HG03064 (cell line): ENCODE data around the gene C19orf47.
A peak's percentile ranks its signal among the peaks of the same experiment; 100 is the strongest.

Source experiments
- ATAC-seq: cut with Tn5 transposase; IDR thresholded peaks from one replicate; pipeline ENCODE4 v1.9.1; 2021; ENCODE audit warnings: low read depth; ENCODE audit not compliant: unreplicated experiment

The C19orf47 gene, protein sequence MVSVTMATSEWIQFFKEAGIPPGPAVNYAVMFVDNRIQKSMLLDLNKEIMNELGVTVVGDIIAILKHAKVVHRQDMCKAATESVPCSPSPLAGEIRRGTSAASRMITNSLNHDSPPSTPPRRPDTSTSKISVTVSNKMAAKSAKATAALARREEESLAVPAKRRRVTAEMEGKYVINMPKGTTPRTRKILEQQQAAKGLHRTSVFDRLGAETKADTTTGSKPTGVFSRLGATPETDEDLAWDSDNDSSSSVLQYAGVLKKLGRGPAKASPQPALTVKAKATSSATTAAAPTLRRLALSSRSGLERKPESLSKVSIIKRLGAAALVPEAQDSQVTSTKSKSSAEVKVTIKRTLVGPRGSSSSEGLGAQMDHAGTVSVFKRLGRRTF

DNA sequence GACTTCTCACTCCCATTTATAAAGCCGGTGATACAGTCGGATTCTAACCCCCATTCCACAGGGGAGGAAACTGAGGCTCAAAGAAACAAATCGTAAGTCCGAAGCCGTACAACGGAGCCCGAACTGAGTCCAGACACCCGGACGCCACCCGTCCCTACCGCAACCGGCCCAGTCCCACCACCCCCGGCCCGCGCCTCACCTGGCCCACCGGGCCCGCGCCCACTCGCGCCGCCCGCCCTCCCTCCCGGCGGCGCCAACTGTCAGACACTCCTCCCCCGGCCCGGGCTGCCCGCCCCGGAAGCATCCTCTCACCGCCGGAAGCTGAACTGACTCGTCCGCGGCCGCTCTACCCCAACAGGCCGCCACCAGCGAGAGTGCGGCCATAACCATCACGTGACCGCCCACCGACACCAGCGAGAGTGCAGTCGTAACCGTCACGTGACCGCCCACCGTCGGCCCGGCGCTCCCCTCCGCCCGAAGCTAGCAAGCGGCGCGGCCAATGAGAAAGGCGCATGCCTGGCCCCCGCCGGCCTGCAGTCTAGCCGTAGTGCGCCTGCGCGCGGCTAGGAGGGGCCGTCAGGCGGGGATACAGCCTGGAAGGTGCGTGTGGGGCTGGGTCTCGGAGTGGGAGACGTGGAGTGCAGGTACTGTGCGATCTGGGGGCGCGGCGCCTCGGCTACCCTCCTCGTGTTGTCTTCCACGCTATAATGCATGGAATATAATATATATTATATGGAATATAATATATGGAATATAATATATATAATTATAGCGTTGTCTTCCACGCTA, at the start of gene C19orf47, which contains the start of gene PLD3:
TSS of gene C19orf47 (minus strand) at position 273 of the 789 bp plus-strand sequence. CDS start 6,540 bp downstream, outside the sequence.
TSS of gene PLD3 (plus strand) at position 571 of the 789 bp plus-strand sequence. CDS start 17,789 bp downstream, outside the sequence.
- ATAC-seq: peak; percentile 92

DNA sequence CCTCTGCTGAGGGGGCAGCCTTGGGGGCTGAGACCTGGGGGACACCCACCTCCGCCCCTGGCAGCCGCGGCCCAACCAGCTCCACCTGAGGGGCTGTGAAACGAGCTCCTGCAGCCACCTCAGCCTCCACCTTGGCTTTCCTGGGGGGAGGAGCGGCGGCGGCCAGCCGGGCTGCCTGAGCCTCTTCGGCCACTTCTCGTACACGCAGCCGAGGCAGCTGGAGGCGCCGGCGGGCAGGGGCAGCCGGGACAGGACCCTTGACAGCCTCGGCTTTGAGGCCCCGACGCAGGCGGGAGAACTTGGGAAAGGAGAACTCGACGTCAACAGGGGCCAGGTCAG, 49.3 kb upstream of the C19orf47 start:
- ATAC-seq: no peak

DNA sequence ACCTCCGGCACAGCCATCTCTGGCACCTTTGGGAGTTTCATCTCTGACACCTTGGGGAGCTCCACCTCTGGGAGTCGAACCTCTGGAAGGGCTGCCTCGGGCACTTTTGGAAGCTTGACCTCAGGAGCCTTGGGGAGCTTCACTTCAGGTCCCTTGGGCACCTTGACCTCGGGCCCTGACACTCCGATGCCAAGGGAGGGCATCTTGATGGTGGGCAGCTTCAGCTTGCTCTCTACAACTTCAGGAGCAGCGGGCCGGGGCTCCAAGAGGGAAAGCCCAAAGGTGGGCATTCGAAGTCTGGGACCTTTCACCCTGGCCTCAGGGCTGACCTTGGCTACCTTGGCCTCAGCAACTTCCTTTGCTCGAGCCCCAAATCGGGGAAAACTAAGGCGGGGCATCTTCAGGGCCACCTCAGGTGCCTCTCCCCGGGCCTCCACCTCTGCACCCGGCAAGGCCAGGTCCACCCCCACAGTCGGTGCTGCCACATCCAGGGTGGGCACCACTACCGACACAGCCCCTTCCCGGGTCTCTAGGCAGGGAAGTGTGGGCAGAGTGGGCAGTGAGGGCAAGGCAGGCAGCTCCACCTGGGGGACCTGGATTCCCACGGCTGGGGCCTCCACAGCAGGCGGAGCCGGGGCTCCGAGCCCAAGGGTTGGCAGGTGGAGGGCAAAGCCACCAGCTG, 48.8 kb upstream of the C19orf47 start:
- no peak for ATAC-seq

DNA sequence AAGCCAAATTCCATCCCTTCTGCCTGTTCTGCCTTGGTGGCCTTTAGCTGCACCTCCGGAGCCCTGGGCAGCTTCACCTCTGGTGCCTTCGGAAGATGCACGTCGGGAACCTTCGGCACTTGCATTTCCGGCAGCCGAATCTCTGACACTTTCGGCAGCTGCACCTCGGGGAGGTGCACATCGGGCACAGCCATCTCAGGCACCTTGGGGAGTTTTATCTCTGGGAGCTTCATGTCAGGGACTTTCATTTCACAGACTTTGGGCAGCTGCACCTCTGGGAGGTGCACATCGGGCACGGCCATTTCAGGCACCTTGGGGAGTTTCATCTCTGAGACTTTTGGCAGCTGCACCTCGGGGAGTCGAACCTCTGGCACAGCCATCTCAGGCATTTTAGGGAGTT, 47.8 kb upstream of the C19orf47 start:
- ATAC-seq: no peak

DNA sequence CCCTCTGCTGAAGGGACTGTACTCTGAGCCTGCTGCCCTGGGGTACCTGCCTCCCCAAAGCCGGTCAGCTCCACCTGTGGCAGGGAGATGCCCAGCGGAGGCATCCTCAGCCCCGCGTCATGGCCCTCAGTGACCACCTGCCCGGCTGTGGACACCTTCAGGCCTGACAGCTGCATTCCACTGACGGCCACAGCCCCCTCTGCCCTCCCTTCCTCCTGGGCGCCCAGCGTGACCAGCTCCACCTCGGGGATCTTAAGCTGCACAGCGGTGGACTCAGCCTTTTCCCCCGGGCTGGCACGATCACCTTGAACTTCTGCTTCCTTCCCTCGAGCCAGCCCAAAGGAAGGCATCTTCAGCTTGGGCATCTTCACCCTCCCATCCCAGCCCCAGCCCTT, 46.6 kb upstream of the C19orf47 start:
- no peak for ATAC-seq

- no peak for ATAC-seq
Measured at GRCh38 chr19:40393894-40394815, 46.0 kb upstream of the C19orf47 start.

DNA sequence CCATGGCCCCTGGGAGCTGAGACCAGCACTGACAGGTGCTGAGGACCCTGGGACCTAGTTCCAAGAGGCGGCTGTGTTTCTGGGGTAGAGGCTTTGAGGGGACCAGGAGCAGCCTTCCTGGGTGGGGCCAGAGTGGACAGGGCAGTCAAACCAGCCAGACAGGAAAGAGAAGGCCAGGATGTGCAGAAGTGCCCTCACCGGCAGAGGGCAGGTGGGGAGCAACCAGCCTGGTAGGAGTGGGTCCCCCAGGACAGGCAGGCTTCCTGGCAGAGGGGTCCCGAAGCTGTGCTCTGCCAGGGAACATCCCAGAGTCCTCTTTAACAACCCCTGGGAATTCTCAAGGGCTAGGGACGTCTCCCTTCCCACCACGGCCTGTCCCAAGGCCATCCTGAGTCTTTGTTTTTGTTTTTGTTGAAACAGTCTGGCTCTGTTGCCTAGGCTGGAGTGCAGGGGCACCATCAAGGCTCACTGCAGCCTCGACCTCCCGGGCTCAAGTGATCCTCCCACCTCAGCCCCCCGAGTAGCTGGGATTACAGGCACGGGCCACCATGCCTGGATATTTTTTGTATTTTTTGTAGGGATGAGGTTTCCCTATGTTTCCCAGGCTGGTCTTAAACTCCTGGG, 44.8 kb upstream of the C19orf47 start:
- no peak for ATAC-seq

DNA sequence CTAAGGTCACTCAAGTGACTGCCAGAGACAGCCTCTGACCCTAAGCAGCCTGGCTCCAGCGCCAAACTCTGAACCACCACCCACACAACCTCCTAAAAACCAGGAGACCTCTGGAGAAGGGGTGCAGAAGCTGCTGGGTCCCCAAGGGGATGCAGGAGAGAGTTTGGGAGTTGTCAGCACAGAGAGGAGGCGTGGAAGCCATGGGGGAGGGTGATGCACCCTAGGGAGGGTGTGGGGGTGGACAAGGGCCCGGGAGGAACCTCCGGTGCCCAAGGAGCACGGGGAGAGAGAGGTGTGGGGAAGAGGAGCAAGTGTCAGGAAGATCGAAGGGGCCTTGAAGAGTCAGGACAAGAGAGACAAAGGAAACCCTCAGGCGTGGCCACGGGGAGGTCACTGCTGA, 43.9 kb upstream of the C19orf47 start:
- no peak for ATAC-seq

GRCh38 chr19:40390084-40390742, 42.0 kb upstream of the C19orf47 start, which contains the start of gene HIPK4:
HIPK4 (minus strand) TSS chr19:40390181; CDS start chr19:40389902, 279 bp downstream.
- no peak for ATAC-seq

DNA sequence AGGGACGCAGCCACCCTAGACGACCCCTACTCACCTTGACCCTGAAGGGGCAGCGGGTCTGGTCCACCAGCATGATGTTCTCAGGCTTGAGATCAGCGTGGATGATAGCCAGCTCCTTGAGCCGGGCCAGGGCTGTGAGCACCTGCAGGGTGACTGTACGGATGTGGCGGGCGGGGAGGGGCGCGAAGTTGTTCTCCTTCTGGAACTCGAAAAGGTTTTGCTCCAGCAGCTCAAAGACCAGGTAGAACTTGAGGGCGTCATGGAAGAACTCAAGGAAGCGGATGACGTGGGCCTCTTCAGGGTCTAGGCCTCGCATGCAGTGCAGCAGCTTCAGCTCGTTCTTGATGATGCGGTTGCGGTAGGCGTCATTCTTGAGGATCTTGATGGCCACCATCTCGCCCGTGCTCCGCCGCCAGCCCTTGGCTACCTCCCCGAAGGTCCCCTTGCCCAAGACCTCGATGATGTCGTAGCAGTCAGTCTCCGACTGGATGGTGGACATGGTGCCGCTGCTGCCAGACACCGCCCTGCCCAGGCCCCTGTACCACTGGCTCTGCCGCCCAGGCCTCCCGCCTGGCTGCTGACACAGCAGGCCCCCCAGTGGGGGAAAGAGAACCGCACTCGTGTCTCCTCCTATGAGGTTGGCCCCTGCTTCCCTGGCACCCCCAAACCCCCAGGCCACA, 41.3 kb upstream of the C19orf47 start:
- ATAC-seq: no peak

DNA sequence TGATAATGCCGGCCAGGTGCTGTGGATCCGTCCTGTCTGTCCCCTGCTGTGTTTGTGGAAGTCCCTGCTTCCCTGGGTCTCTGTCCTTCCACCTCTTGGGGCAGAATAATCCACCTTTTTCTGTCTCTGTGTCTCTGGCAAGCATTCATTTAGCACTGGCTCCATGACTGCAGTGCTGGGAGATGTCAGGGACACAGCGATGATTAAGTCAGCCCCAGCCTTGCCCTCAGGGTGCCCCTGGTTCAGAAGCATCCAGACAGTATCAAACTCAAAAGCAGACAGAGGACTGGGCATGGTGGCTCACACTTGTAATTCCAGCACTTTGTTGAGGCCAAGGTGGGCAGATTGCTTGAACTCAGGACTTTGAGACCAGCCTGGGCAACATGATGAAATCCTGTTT, 40.3 kb upstream of the C19orf47 start:
- ATAC-seq: no peak

- ATAC-seq: no peak
Measured at GRCh38 chr19:40387155-40387554, 39.0 kb upstream of the C19orf47 start.

- ATAC-seq: no peak
Measured at GRCh38 chr19:40383668-40384248, 35.6 kb upstream of the C19orf47 start.

DNA sequence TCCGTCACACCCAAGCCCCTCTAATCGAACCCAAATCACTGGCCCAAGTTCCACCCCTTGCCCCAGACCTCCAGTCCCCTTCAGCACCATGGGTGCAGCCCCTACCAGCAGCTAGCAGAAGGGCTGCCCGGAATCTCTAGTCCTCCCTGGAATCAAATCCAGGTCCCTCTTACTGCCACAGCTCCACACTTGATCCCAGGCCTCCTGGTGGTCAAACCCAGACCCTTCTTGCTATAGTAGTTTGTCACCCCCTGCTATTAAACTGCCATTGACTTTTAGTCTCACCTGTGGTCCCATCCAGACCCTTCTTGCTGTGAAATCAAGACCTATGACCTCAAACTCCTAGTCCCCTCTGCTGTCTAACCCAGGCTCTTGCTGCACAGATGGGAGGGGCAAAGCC, 33.1 kb upstream of the C19orf47 start:
- ATAC-seq: no peak

DNA sequence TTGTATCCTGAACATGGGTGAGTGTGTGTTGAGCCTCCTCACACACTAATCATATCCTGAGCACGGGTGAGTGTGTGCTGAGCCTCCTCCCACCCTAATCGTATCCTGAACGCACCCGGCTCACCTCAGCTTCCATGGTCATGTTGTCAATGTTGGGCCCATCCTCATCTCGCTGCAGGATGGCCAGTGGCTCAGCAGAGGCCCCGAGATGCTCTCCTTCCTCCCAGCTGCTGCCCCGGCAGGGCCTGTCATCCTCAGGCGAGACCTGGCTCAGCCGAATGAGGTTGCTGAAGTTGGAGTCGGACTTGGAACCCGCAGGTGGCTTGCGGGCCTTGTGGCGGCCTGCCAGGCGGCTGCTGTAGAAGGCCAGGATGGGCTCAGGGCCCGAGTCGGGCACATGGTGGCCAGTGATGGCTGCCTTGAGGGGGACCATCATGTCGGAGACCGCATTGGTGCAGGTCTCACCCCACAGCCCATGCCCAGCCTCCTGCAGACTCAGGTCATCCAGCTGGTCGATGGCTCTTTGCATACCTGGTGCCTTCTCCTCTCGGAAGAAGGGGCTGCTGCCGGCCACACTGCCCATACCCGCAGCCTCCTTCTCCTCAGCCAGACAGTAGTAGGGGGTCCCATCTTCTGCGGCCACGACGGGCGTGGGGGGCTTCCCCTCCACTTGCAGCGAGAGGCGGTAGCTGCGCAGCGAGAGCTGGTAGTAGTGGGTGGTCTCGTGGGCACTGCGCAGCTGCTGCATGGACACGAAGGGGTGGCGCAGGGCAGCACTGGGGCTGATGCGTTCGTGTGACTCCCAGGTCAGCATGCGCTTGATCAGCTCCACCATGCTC, 32.2 kb upstream of the C19orf47 start:
- no peak for ATAC-seq

- no peak for ATAC-seq
Measured at GRCh38 chr19:40379446-40380198, 31.4 kb upstream of the C19orf47 start.

DNA sequence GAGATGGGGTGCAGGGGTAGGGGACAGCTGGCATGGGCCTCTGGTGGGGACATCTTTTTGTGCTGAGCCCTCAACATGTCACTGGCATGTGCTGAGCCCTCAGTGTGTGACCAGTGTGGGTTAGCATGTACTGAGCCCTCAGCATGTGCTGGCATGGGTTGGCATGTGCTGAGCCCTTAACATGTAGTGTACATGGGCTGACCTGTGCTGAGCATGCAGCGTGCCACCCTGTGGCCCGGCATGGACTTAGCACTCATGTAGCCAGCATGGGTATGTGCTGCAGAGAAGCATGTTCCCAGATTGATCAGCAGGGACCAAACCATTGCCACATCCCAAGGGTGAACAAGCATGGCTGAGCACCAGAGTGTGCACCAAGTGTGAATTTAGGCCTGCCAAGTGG, 30.3 kb upstream of the C19orf47 start:
- ATAC-seq: no peak
